SK-N-SH treated with all-trans-retinoic acid at 6 μM for 48 hours (cell line): Measurements from ENCODE around the gene BCAM.

Experiments used
- ARNTL ChIP-seq: fragments of 450-650 bp; formaldehyde crosslinking; IDR thresholded peaks from 2 replicates; pipeline ENCODE4 v1.5.0; 2020; ENCODE audit warnings: low read depth, mild to moderate bottlenecking, moderate library complexity, borderline replicate concordance
- BACH2 ChIP-seq: fragments of 250-450 bp; sonication (Bioruptor Pico); IDR thresholded peaks from 2 replicates; pipeline ENCODE4 v1.9.0; 2021; ENCODE audit warnings: mild to moderate bottlenecking, borderline replicate concordance
- GLIS3 ChIP-seq: fragments of 250-450 bp; sonication (Bioruptor Pico); IDR thresholded peaks from 2 replicates; pipeline ENCODE4 v1.5.0; 2020; ENCODE audit warnings: mild to moderate bottlenecking, moderate library complexity
- OSR1 ChIP-seq: fragments of 250-450 bp; sonication (Bioruptor Pico); IDR thresholded peaks from 2 replicates; pipeline ENCODE4 v1.8.0; 2022; ENCODE audit warnings: moderate library complexity, mild to moderate bottlenecking, inconsistent platforms
- PATZ1 ChIP-seq: fragments of 250-450 bp; sonication (Bioruptor Pico); IDR thresholded peaks from 2 replicates; pipeline ENCODE4 v1.8.0; 2020; ENCODE audit warnings: mild to moderate bottlenecking, moderate library complexity, borderline replicate concordance
- PPARA ChIP-seq: fragments of 250-450 bp; sonication (Bioruptor Pico); IDR thresholded peaks from 2 replicates; pipeline ENCODE4 v1.5.0; 2020; ENCODE audit warnings: mild to moderate bottlenecking, borderline replicate concordance
- RARB ChIP-seq: fragments of 250-450 bp; sonication (Bioruptor Pico); IDR thresholded peaks from 2 replicates; pipeline ENCODE4 v1.8.0; 2021; ENCODE audit warnings: mild to moderate bottlenecking, moderate library complexity
- SNAI2 ChIP-seq: fragments of 250-450 bp; sonication (Bioruptor Pico); IDR thresholded peaks from 2 replicates; pipeline ENCODE4 v1.5.0; 2020; ENCODE audit warnings: mild to moderate bottlenecking, moderate library complexity
- TOX ChIP-seq: fragments of 250-450 bp; sonication (Bioruptor Pico); IDR thresholded peaks from 2 replicates; pipeline ENCODE4 v1.8.0; 2021; ENCODE audit warnings: mild to moderate bottlenecking, moderate library complexity, borderline replicate concordance
- ZC3H10 ChIP-seq: fragments of 250-450 bp; sonication (Bioruptor Pico); IDR thresholded peaks from 2 replicates; pipeline ENCODE4 v1.5.1; 2021; ENCODE audit warnings: mild to moderate bottlenecking, moderate library complexity
- ZFP3 ChIP-seq: fragments of 250-450 bp; sonication (Bioruptor Pico); IDR thresholded peaks from 2 replicates; pipeline ENCODE4 v1.5.0; 2020; ENCODE audit warnings: mild to moderate bottlenecking, moderate library complexity
- ZFP30 ChIP-seq: fragments of 450-650 bp; formaldehyde crosslinking; IDR thresholded peaks from 2 replicates; pipeline ENCODE4 v1.5.0; 2022; ENCODE audit warnings: mild to moderate bottlenecking, moderate library complexity
- ZNF565 ChIP-seq: fragments of 450-650 bp; formaldehyde crosslinking; conservative IDR thresholded peaks from 2 replicates; pipeline ENCODE4 v1.5.0; 2020; ENCODE audit warnings: low read depth, mild to moderate bottlenecking, moderate library complexity
- TF ChIP-seq, protein P1 (sequence below): fragments of 250-450 bp; sonication (Bioruptor Pico); IDR thresholded peaks from 2 replicates; pipeline ENCODE4 v1.5.1; 2020; ENCODE audit warnings: low read depth, mild to moderate bottlenecking, moderate library complexity

DNA sequence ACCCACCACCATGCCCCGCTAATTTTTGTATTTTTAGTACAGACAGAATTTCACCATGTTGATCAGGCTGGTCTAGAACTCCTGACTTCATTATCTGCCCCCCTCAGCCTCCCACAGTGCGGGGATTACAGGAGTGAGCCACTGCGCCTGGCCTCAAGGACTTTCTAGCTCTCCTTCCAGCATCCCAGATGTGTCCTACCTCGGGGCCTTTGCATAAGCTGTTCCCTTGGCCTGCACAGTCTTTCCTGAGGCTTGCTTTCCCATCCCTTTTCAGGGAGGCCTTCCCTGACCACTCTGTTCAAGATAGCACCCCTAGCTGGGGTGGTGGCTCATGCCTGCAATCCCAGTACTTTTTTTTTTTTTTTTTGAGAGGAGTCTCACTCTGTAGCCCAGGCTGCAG, 14.3 kb upstream of the BCAM start:
- TF ChIP-seq SNAI2 (CRISPR knock-in tag) = no peak
- TF ChIP-seq TOX (CRISPR knock-in tag) = no peak
- no peak for TF ChIP-seq GLIS3 (CRISPR knock-in tag)
- TF ChIP-seq ZFP30 (CRISPR knock-in tag) = no peak
- TF ChIP-seq ARNTL (CRISPR knock-in tag) = no peak
- no peak for TF ChIP-seq PATZ1
- TF ChIP-seq PPARA = no peak
- TF ChIP-seq OSR1 = no peak
- TF ChIP-seq, protein P1, sequence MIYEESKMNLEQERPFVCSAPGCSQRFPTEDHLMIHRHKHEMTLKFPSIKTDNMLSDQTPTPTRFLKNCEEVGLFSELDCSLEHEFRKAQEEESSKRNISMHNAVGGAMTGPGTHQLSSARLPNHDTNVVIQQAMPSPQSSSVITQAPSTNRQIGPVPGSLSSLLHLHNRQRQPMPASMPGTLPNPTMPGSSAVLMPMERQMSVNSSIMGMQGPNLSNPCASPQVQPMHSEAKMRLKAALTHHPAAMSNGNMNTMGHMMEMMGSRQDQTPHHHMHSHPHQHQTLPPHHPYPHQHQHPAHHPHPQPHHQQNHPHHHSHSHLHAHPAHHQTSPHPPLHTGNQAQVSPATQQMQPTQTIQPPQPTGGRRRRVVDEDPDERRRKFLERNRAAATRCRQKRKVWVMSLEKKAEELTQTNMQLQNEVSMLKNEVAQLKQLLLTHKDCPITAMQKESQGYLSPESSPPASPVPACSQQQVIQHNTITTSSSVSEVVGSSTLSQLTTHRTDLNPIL = no peak
- no peak for TF ChIP-seq ZFP3 (CRISPR knock-in tag)
- TF ChIP-seq RARB (CRISPR knock-in tag) = no peak
- no peak for TF ChIP-seq ZC3H10 (CRISPR knock-in tag)
- TF ChIP-seq ZNF565 (CRISPR knock-in tag) = no peak
- TF ChIP-seq BACH2 (CRISPR knock-in tag) = no peak
